22Rv1 (cell line): Measurements from ENCODE around the gene KRTAP2-4.
"Not testable (repeated sequence)": the region's sequence is repeated elsewhere in the genome, so short reads cannot be mapped to it uniquely, and the experiment has no call there.

Experiments used
- CTCF ChIP-seq: fragments of 450-650 bp; IDR thresholded peaks from 2 replicates; pipeline ENCODE4 v1.5.1; 2017; ENCODE audit warnings: mild to moderate bottlenecking
- ZFX ChIP-seq: fragments of 450-650 bp; IDR thresholded peaks from 2 replicates; pipeline ENCODE4 v1.6.1; 2017; ENCODE audit warnings: antibody characterized with exemption, borderline replicate concordance

DNA sequence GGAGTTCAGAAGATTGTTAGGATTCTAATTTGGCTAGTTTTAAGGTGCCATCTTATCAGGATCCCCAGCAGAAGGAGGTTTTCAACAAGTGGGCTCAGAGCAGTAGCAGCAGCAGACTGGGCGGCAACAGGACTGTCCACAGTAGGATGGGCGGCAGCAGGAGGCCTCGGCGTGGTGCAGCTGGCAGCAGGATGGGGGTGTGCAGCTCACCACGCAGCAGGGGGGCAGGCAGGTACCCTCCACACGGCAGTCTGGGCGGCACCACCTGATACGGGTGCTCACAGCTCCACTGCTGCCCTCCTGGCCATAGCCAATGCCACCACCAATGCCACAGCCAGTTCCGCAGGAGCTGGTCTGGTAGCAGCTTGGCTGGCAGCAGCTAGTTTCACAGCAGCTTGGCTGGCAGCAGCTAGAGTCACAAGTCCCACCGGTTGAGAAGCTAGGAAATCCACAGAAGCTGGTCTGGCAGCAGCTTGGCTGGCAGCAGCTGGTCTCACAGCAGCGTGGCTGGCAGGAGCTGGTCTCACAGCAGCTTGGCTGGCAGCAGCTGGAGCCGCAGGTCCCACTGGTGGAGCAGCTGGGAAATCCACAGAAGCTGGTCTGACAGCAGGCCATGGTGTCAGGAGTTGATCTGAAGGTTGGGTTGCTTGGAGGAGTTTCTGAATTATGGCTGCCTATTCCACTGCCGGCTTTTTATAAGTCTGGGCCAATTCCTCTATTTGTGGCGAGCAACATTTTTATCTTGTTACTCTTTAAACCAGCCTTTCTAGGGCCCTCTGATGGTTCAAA is 24.7 kb downstream of the KRTAP2-4 start, which contains the start of gene KRTAP1-1:
- TF ChIP-seq CTCF, ZFX: not testable (repeated sequence)
